ENCODE measurements around the gene APBA2. TPM values are rescaled to one million over a fixed set of nuclear protein-coding genes. Genes with fewer than 3 reads are reported as not detected.
A peak's percentile ranks its signal among the peaks of the same experiment; 100 is the strongest.

Gene APBA2
- total and polyA plus RNA-seq, 7 donors: 0.46 to 10.7 (median 1.5) TPM

DNA sequence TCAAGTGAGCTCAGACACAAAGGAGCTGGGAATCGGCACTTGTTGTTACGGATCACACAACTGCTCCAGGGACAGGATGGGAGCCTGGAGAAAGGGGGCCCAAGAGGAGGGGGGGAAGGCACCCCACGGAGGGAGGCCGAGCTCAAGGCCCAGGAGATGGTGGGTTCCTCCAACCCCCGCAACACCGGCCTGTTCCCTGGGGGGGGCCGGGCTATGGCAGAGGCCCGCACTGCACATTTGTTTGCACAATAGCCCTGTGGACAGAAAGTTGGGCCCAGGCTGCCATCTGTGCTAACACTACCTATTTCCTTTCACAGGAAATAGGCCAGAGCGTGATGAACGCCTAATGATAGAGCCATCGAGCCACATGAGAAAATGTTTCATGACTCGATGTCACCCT, 236.7 kb downstream of the APBA2 start:
- H3K36me3 ChIP-seq: no peaks in the 10 kb centered on the region

DNA sequence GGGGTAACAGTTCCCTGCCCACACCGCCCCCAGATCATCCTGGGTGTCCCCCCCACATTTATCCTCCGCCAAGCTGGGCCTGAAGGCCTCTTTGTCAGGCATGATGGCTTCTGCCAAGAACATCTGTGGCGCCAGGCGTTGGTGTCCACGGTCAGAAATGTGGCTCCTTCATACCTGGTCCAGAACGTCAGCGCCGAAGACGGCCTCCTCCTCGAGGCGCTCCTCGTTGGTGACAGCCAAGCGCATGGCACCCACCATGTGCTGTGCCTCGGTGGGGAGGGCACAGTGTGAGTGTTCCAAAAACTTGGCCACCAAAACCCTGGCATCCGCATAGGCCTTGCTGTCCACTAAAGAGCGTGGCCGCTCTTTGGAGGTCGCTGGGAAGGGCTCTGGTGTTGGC, 237.4 kb downstream of the APBA2 start:
- Histone ChIP-seq H3K27ac (no peak overlapping the region), H3K9me3 (no peaks in the 10 kb centered on the region), H3K36me3 (no peaks in the 10 kb centered on the region), H3K4me3 (no peak overlapping the region), H3K4me1 (no peaks in the 10 kb centered on the region), H3K27me3 (no peaks in the 10 kb centered on the region)
- peak; percentile 58 for DNase-seq
- TF ChIP-seq EP300 (IDR thresholded peaks at IDR 0.05): no peak
- no peak for TF ChIP-seq POLR2AphosphoS5 (IDR thresholded peaks at IDR 0.05)
- no peak for TF ChIP-seq POLR2A (IDR thresholded peaks at IDR 0.05)
- TF ChIP-seq, protein P1, sequence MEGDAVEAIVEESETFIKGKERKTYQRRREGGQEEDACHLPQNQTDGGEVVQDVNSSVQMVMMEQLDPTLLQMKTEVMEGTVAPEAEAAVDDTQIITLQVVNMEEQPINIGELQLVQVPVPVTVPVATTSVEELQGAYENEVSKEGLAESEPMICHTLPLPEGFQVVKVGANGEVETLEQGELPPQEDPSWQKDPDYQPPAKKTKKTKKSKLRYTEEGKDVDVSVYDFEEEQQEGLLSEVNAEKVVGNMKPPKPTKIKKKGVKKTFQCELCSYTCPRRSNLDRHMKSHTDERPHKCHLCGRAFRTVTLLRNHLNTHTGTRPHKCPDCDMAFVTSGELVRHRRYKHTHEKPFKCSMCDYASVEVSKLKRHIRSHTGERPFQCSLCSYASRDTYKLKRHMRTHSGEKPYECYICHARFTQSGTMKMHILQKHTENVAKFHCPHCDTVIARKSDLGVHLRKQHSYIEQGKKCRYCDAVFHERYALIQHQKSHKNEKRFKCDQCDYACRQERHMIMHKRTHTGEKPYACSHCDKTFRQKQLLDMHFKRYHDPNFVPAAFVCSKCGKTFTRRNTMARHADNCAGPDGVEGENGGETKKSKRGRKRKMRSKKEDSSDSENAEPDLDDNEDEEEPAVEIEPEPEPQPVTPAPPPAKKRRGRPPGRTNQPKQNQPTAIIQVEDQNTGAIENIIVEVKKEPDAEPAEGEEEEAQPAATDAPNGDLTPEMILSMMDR (IDR thresholded peaks at IDR 0.05): no peak
- WGBS, 2 donors: 91 to 93% methylated on average over 18 of the region's 18 CpGs
- intact Hi-C loops (cut with DNase I): no loop called here

More for the DNA sequence above, 236.7 kb downstream of the APBA2 start:
- DNase-seq: no peak
- no peak overlapping the region for H3K27ac ChIP-seq
- WGBS, 2 donors: 79 to 91% methylated on average over 12 of the region's 12 CpGs
- no peaks in the 10 kb centered on the region for H3K4me1 ChIP-seq
- TF ChIP-seq, protein P1 (IDR thresholded peaks at IDR 0.05): no peak
- TF ChIP-seq EP300 (IDR thresholded peaks at IDR 0.05): no peak
- no peak for TF ChIP-seq POLR2AphosphoS5 (IDR thresholded peaks at IDR 0.05)
- TF ChIP-seq POLR2A (IDR thresholded peaks at IDR 0.05): no peak
- H3K4me3 ChIP-seq: no peak overlapping the region
- H3K27me3 ChIP-seq: no peaks in the 10 kb centered on the region
- intact Hi-C loops (cut with DNase I): no loop called here
- H3K9me3 ChIP-seq: no peaks in the 10 kb centered on the region

DNA sequence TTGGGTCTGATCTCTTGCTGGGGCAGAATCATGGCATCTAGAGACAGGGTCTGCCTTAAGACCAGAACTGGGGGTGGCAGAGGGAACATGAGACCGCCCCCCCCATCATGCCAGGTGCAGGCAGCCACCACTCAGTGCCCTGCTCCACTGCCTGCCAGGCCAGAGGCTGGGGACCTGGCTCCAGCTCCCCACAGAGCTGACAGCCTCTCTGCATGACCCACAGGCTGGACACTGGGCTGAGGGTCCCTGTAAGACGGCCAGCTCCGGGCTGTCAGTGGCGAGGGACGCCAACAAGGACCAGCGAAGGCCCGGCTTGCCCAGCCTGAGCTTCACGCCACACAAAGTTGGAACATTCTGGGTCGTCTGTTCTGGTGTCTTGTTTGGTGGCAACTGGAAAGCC, 238.2 kb downstream of the APBA2 start:
- Histone ChIP-seq H3K36me3 (no peaks in the 10 kb centered on the region), H3K4me1 (no peaks in the 10 kb centered on the region), H3K27me3 (no peaks in the 10 kb centered on the region), H3K9me3 (no peaks in the 10 kb centered on the region), H3K27ac (no peak overlapping the region), H3K4me3 (no peak overlapping the region)
- 94% methylated on average over 9 of the region's 9 CpGs for WGBS, 2 donors
- peak; percentile 55 for DNase-seq
- intact Hi-C loops (cut with DNase I): no loop called here
- TF ChIP-seq, protein P1 (IDR thresholded peaks at IDR 0.05): no peak
- no peak for TF ChIP-seq POLR2A (IDR thresholded peaks at IDR 0.05)

DNA sequence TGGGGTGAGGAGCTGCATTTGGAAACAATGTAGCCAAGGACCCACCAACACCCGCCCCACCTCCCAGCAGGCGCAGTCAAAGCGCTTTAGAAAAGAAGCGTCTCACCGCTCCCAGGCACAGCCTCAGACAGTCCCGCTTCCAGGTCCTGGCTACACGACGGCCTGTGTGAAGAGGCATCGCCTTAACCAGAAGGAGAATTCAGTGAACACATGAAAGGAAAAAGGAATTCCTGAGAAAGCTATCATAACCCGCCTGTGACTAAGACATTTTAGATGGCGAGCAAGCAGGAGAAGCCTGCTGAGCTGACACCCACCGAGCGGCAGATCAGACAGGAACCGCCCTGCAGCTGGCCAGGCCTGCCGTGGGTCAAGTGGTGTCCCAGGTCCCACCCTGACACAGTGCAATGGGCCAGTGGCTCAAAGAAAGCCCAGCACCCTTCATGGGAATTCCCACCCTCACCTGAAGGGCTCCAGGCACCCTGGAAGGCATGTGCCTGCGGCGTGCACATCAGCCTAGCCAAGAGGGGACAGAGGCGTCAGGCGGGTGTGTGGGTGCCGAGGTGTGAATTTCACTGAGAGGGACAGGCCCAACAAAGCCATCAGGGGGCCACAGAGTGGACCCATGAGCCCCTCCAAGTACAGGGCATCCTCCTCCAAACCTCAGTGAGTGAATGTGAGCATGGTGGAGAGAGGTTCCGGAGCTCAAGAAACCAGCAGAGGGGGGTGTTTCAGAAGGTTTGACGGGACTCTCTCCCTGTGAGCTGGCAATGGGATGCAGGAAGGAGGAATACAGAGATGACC, 239.0 kb downstream of the APBA2 start:
- H3K4me1 ChIP-seq: no peaks in the 10 kb centered on the region
- intact Hi-C loops (cut with DNase I): no loop called here
- DNase-seq: peak; percentile 62
- no peaks in the 10 kb centered on the region for H3K9me3 ChIP-seq
- H3K27ac ChIP-seq: no peak overlapping the region
- H3K36me3 ChIP-seq: no peaks in the 10 kb centered on the region
- 84 to 87% methylated on average over 22 of the region's 22 CpGs for WGBS, 2 donors
- TF ChIP-seq POLR2AphosphoS5 (IDR thresholded peaks at IDR 0.05) (no peak), POLR2A (IDR thresholded peaks at IDR 0.05) (no peak), EP300 (IDR thresholded peaks at IDR 0.05) (no peak)
- TF ChIP-seq, protein P1 (IDR thresholded peaks at IDR 0.05): no peak
- H3K4me3 ChIP-seq: no peak overlapping the region
- H3K27me3 ChIP-seq: no peaks in the 10 kb centered on the region

Data from sigmoid colon (tissue), 7 donors.